Lung (tissue), 12 donors: ENCODE measurements around the gene FOXA3. TPM values are rescaled to one million over a fixed set of nuclear protein-coding genes. Genes with fewer than 3 reads are reported as not detected.
"Not testable (repeated sequence)": the region's sequence is repeated elsewhere in the genome, so short reads cannot be mapped to it uniquely, and the experiment has no call there.

Source experiments
- ATAC-seq: fragments of 200-7000 bp; cut with Tn5 transposase; one replicate; pipeline ENCODE4 v1.9.1; 2020; ENCODE audit warnings: moderate number of reproducible peaks; ENCODE audit not compliant: insufficient read depth, low FRiP score
- DNase-seq, 3 donors: peaks; one replicate each; pipeline ENCODE4 v3.0.0-alpha.2; 2013 to 2017
- H3K27ac ChIP-seq, 2 donors: one replicate each; pipeline ENCODE4 v1.5.1; 2013; ENCODE audit warnings: mild to moderate bottlenecking in 2 of 2, moderate library complexity in 2 of 2, control low read depth in 1 of 2, inconsistent platforms in 1 of 2, low read depth in 1 of 2, low read length in 1 of 2
- H3K27me3 ChIP-seq, 3 donors: one replicate each; pipeline ENCODE4 v1.5.1; 2013; ENCODE audit warnings: low read length in 2 of 3; ENCODE audit not compliant: control insufficient read depth in 3 of 3, insufficient read depth in 3 of 3
- H3K36me3 ChIP-seq, 4 donors: one replicate each; pipeline ENCODE4 v1.5.1; 2013; ENCODE audit warnings: low read length in 4 of 4, mild to moderate bottlenecking in 1 of 4, moderate library complexity in 1 of 4; ENCODE audit not compliant: control insufficient read depth in 4 of 4, insufficient read depth in 4 of 4
- H3K4me1 ChIP-seq, 5 donors: one replicate each; pipeline ENCODE4 v1.5.1; 2013; ENCODE audit warnings: low read length in 5 of 5, mild to moderate bottlenecking in 2 of 5, moderate library complexity in 1 of 5; ENCODE audit not compliant: control insufficient read depth in 5 of 5, insufficient read depth in 5 of 5
- H3K4me3 ChIP-seq: one replicate; pipeline ENCODE4 v1.5.1; 2013; ENCODE audit warnings: mild to moderate bottlenecking, control low read depth, moderate library complexity
- H3K9ac ChIP-seq, 2 donors: one replicate each; pipeline ENCODE4 v1.5.1; 2013; ENCODE audit warnings: low read length in 2 of 2, control low read depth in 1 of 2; ENCODE audit not compliant: insufficient read depth in 1 of 2
- H3K9me3 ChIP-seq, 4 donors: one replicate each; pipeline ENCODE4 v1.5.1; 2013; ENCODE audit warnings: low read length in 3 of 4, mild to moderate bottlenecking in 1 of 4, moderate library complexity in 1 of 4; ENCODE audit not compliant: control insufficient read depth in 4 of 4, insufficient read depth in 3 of 4
- CTCF ChIP-seq: IDR thresholded peaks from 2 replicates; pipeline ENCODE4 v1.5.1; 2012; ENCODE audit warnings: mild to moderate bottlenecking; ENCODE audit errors: control extremely low read depth, extremely low read depth
- WGBS, 2 donors: extraction: QIAGEN DNeasy Blood & Tissue Kit; methylation state at CpG; one replicate each; pipeline ENCODE4 v1.1.7; 2013; 5-methylcytosine and 5-hydroxymethylcytosine counted together
- polyA plus RNA-seq, 2 donors: library from polyadenylated mRNA; stranded (reverse); fragments of 200-250 nt; gene quantifications; one replicate each; pipeline ENCODE4 v1.2.1, GENCODE V29; 2013
- total RNA-seq, 2 donors: library from RNA; depleted of rRNA in 1 of 2; stranded (reverse); fragments of >200 nt in 1 of 2; gene quantifications; one replicate each; pipeline ENCODE4 v1.2.1, GENCODE V29; 2014 to 2021
- donor health status: control.
- donor health status: control.
- donor health status: Bipolar disorder and iron deficiency.
- donor health status: healthy.
- donor health status: DM: yes; HTN: yes; CAD: no.

Gene FOXA3
- total and polyA plus RNA-seq, 4 donors = 0.43 to 0.68 (median 0.51) TPM

- Histone ChIP-seq H3K27ac (no peak overlapping the region), H3K4me3 (no peak overlapping the region), H3K36me3 (peaks cover 2 to 26% (median 6%) of the 10 kb centered on the region in 4 donors), H3K4me1 (peaks cover 0 to under 1% (median 0%) of the 10 kb centered on the region in 5 donors), H3K27me3 (no peaks in the 10 kb centered on the region), H3K9ac (no peak overlapping the region), H3K9me3 (no peaks in the 10 kb centered on the region)
- 86 to 90% methylated on average over 9 of the region's 9 CpGs for WGBS, 2 donors
- DNase-seq (no peak), ATAC-seq (no peak)
- no peak for TF ChIP-seq CTCF
These were observed 31.4 kb downstream of the FOXA3 start for GRCh38 chr19:45895519-45895972.

GRCh38 chr19:45895983-45896599 lies 32.0 kb downstream of the FOXA3 start:
- H3K27ac ChIP-seq, H3K9me3 ChIP-seq, DNase-seq, H3K4me3 ChIP-seq, H3K27me3 ChIP-seq, H3K9ac ChIP-seq, ATAC-seq, H3K4me1 ChIP-seq: not testable (repeated sequence)
- 95 to 98% methylated on average over 12 of the region's 12 CpGs for WGBS, 2 donors
- H3K36me3 ChIP-seq = peaks cover 2 to 21% (median 6%) of the 10 kb centered on the region in 4 donors

- no peak overlapping the region for H3K9ac ChIP-seq
- ATAC-seq = no peak
- H3K27me3 ChIP-seq = no peaks in the 10 kb centered on the region
- no peaks in the 10 kb centered on the region for H3K9me3 ChIP-seq
- peaks cover 0 to 10% (median 6%) of the 10 kb centered on the region in 5 donors for H3K4me1 ChIP-seq
- DNase-seq = no peak
- 90 to 91% methylated on average over 8 of the region's 8 CpGs for WGBS, 2 donors
- no peak overlapping the region for H3K4me3 ChIP-seq
- TF ChIP-seq CTCF = no peak
- no peak overlapping the region for H3K27ac ChIP-seq
- H3K36me3 ChIP-seq = peaks cover 2 to 16% (median 6%) of the 10 kb centered on the region in 4 donors
These were observed 33.2 kb downstream of the FOXA3 start for GRCh38 chr19:45897261-45897812.

- Histone ChIP-seq H3K9me3 (no peaks in the 10 kb centered on the region), H3K4me3 (no peak overlapping the region), H3K27me3 (no peaks in the 10 kb centered on the region), H3K36me3 (peaks cover 2 to 16% (median 6%) of the 10 kb centered on the region in 4 donors), H3K9ac (no peak overlapping the region), H3K4me1 (peaks cover 0 to 14% (median 6%) of the 10 kb centered on the region in 5 donors), H3K27ac (no peak overlapping the region)
- no peak for ATAC-seq
- no peak for TF ChIP-seq CTCF
- no peak for DNase-seq
- WGBS, 2 donors = 97 to 99% methylated on average over 7 of the region's 7 CpGs
These were observed 35.1 kb downstream of the FOXA3 start for GRCh38 chr19:45899253-45899652.
